Nephron (organoid): ENCODE data around the gene TRPM2.

Experiments used
- H3K27ac Mint-ChIP-seq, 3 experiments: 2 replicates each; pipeline ENCODE4 v1.8.0; 2020; ENCODE audit warnings: mixed read lengths in 3 of 3, mild to moderate bottlenecking in 2 of 3, moderate library complexity in 1 of 3
- H3K27me3 Mint-ChIP-seq: 2 replicates; pipeline ENCODE4 v1.8.0; 2021; ENCODE audit warnings: low read depth, mild to moderate bottlenecking, moderate library complexity, mixed read lengths
- H3K36me3 Mint-ChIP-seq: 2 replicates; pipeline ENCODE4 v1.8.0; 2020; ENCODE audit warnings: low read depth, mixed read lengths
- H3K4me1 Mint-ChIP-seq: 2 replicates; pipeline ENCODE4 v1.8.0; 2020; ENCODE audit warnings: mixed read lengths
- H3K4me3 Mint-ChIP-seq, 3 experiments: 2 replicates each; pipeline ENCODE4 v1.8.0; 2020; ENCODE audit warnings: mild to moderate bottlenecking in 3 of 3, mixed read lengths in 3 of 3, moderate library complexity in 2 of 3
- H3K9me3 Mint-ChIP-seq: 2 replicates; pipeline ENCODE4 v1.8.0; 2020; ENCODE audit warnings: mixed read lengths
- CTCF ChIP-seq, 3 experiments: fragments of 200-600 bp; sonication (generic); IDR thresholded peaks; one replicate each; pipeline ENCODE4 v1.5.0; 2021; ENCODE audit warnings: antibody characterized with exemption in 3 of 3; ENCODE audit not compliant: unreplicated experiment in 3 of 3

TRPM2 gene

GRCh38 chr21:44428281-44428960 is 75.0 kb downstream of the TRPM2 start:
- H3K27ac Mint-ChIP-seq: no peak overlapping the region
- no peak for TF ChIP-seq CTCF (IDR thresholded peaks at IDR 0.05; ENCODE audit: unreplicated experiment in 3 of 3)
- H3K36me3 Mint-ChIP-seq: no peaks in the 10 kb centered on the region
- H3K4me3 Mint-ChIP-seq: no peak overlapping the region
- H3K27me3 Mint-ChIP-seq: no peaks in the 10 kb centered on the region
- peaks cover under 1% of the 10 kb centered on the region for H3K4me1 Mint-ChIP-seq
- peaks cover 16% of the 10 kb centered on the region for H3K9me3 Mint-ChIP-seq

- Mint-ChIP-seq H3K36me3 (no peaks in the 10 kb centered on the region), H3K4me3 (no peak overlapping the region), H3K4me1 (no peaks in the 10 kb centered on the region), H3K27ac (no peak overlapping the region), H3K27me3 (no peaks in the 10 kb centered on the region), H3K9me3 (peaks cover 16% of the 10 kb centered on the region)
- no peak for TF ChIP-seq CTCF (IDR thresholded peaks at IDR 0.05; ENCODE audit: unreplicated experiment in 3 of 3)
Measured at GRCh38 chr21:44429894-44430293, 76.5 kb downstream of the TRPM2 start.

- TF ChIP-seq CTCF (IDR thresholded peaks at IDR 0.05; ENCODE audit: unreplicated experiment in 3 of 3): no peak
- Mint-ChIP-seq H3K36me3 (no peaks in the 10 kb centered on the region), H3K4me3 (no peak overlapping the region), H3K27ac (no peak overlapping the region), H3K4me1 (no peaks in the 10 kb centered on the region), H3K27me3 (no peaks in the 10 kb centered on the region), H3K9me3 (peaks cover 16% of the 10 kb centered on the region)
Measured at GRCh38 chr21:44431300-44431699, 77.9 kb downstream of the TRPM2 start.

DNA sequence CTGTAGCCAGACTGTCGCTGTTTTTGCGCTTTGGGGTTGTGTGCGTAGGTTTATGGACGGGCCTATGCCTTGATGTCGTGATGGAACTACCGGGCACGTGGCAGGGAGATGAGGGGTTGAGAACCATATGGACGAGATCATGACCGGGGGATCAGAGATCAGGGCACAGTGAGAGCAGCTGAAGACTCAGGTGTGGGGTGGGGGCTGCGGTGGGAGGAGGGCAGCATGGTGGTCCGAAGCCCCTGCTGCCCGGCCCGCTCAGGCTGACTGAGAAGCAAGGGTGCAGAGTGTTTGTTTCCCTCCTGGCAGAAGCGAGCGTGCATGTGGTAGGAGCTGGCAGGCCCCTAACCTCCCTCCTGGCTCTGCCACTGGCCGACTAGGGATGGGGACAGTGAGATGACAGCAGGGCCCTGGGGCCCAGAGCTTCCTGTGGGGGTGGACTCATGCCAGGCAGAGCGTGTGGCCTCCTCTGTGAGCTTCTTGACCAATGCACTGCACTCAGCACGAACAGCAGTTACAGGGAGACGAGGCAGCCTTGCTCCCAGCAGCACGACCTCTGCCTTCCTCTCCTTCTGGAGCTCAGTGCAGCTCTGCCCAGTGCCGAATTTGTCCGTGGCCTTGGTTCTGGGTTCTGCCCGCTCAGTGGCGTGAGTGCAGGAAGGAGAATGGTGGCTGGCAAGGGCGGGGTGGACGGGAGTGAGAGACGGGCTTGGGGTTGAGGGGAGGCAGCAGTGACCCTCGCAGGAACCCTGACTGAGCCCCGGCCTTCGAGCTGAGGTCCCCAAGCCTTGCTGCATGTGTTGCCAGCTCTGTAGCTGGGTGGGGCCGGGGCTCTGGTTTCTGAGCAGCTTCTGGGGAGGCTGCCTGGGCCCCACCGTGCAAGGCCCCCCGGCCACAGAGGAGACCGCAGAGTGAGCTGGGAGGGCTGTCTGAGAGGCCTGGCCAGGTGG is 79.7 kb downstream of the TRPM2 start:
- H3K27ac Mint-ChIP-seq: no peak overlapping the region
- no peak overlapping the region for H3K4me3 Mint-ChIP-seq
- H3K4me1 Mint-ChIP-seq: no peaks in the 10 kb centered on the region
- no peaks in the 10 kb centered on the region for H3K36me3 Mint-ChIP-seq
- no peak for TF ChIP-seq CTCF (IDR thresholded peaks at IDR 0.05; ENCODE audit: unreplicated experiment in 3 of 3)
- H3K9me3 Mint-ChIP-seq: peaks cover 16% of the 10 kb centered on the region
- H3K27me3 Mint-ChIP-seq: no peaks in the 10 kb centered on the region

DNA sequence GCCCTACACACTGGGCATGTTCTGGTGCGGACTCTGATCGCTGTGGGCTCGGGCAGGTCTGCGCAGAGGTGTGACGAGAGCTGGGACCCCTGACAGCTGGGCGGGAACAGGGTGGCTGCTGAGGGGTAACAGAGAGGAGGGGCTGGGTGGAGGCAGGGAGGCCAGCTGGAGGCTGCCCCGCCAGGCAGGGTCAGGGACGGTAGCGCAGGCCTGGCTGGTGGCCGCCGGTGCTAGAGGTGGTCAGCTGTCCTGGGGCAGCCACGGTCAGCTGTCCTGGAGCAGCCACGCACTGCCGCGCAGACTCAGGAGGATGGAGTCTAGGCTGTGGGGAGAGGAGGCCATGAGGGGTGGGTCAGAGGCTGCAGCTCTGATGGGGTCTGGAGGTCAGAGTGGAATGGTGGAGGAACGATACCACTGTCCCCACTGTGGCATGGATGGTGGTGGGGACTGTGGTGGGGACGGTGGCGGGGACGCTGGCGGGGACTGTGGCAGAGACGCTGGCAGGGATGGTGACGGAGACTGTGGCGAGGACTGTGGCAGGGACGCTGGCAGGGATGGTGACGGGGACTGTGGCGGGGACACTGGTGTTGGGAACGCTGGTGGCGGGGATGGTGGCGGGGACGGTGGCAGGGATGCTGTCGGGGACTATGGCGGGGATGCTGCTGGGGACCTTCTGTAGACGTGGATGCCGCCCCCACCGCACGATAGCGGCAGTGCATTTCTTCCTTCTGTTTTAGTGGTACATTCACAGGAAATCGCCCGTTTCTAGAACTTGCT is 80.6 kb downstream of the TRPM2 start:
- Mint-ChIP-seq H3K4me1 (no peaks in the 10 kb centered on the region), H3K36me3 (no peaks in the 10 kb centered on the region), H3K4me3 (no peak overlapping the region), H3K9me3 (peaks cover 16% of the 10 kb centered on the region), H3K27me3 (no peaks in the 10 kb centered on the region), H3K27ac (no peak overlapping the region)
- no peak for TF ChIP-seq CTCF (IDR thresholded peaks at IDR 0.05; ENCODE audit: unreplicated experiment in 3 of 3)
